ENCODE data around the gene USP51.
"Not testable (repeated sequence)": the region's sequence is repeated elsewhere in the genome, so short reads cannot be mapped to it uniquely, and the experiment has no call there.

- not testable (repeated sequence) for TF ChIP-seq ZFP30 (CRISPR knock-in tag; IDR thresholded peaks at IDR 0.05); CREB5 (CRISPR knock-in tag; IDR thresholded peaks at IDR 0.05; ENCODE audit: low read depth); ZNF70 (CRISPR knock-in tag; IDR thresholded peaks at IDR 0.05); BACH2 (CRISPR knock-in tag; IDR thresholded peaks at IDR 0.05; ENCODE audit: borderline replicate concordance)
- TF ChIP-seq, protein P1, sequence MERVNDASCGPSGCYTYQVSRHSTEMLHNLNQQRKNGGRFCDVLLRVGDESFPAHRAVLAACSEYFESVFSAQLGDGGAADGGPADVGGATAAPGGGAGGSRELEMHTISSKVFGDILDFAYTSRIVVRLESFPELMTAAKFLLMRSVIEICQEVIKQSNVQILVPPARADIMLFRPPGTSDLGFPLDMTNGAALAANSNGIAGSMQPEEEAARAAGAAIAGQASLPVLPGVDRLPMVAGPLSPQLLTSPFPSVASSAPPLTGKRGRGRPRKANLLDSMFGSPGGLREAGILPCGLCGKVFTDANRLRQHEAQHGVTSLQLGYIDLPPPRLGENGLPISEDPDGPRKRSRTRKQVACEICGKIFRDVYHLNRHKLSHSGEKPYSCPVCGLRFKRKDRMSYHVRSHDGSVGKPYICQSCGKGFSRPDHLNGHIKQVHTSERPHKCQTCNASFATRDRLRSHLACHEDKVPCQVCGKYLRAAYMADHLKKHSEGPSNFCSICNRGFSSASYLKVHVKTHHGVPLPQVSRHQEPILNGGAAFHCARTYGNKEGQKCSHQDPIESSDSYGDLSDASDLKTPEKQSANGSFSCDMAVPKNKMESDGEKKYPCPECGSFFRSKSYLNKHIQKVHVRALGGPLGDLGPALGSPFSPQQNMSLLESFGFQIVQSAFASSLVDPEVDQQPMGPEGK (CRISPR knock-in tag; IDR thresholded peaks at IDR 0.05; ENCODE audit: borderline replicate concordance): not testable (repeated sequence)
- TF ChIP-seq, protein P2, sequence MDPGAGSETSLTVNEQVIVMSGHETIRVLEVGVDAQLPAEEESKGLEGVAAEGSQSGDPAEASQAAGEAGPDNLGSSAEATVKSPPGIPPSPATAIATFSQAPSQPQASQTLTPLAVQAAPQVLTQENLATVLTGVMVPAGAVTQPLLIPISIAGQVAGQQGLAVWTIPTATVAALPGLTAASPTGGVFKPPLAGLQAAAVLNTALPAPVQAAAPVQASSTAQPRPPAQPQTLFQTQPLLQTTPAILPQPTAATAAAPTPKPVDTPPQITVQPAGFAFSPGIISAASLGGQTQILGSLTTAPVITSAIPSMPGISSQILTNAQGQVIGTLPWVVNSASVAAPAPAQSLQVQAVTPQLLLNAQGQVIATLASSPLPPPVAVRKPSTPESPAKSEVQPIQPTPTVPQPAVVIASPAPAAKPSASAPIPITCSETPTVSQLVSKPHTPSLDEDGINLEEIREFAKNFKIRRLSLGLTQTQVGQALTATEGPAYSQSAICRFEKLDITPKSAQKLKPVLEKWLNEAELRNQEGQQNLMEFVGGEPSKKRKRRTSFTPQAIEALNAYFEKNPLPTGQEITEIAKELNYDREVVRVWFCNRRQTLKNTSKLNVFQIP (CRISPR knock-in tag; IDR thresholded peaks at IDR 0.05; ENCODE audit: borderline replicate concordance, low read depth): not testable (repeated sequence)
Observed at GRCh38 chrX:55507010-55507409, 17.4 kb upstream of the USP51 start.

All from SK-N-SH treated with all-trans-retinoic acid at 6 μM for 48 hours (cell line).